A673 (cell line): ENCODE results near the gene SARS1.

ENCODE experiments used
- EZH2 ChIP-seq: fragments of 200-600 bp; sonication (generic); IDR thresholded peaks from 2 replicates; pipeline ENCODE4 v1.6.1; 2017; ENCODE audit warnings: borderline replicate concordance, low read depth, mild to moderate bottlenecking, mixed read lengths, antibody characterized with exemption, low read length; ENCODE audit not compliant: poor library complexity, severe bottlenecking
- TF ChIP-seq, protein P1 (sequence below): fragments of 300-800, 200-600 bp; sonication (generic); conservative IDR thresholded peaks from 2 replicates; pipeline ENCODE4 v1.5.1; 2017; ENCODE audit warnings: low read depth, mild to moderate bottlenecking, antibody characterized with exemption, low read length, moderate library complexity, mixed read lengths

- TF ChIP-seq, protein P1, sequence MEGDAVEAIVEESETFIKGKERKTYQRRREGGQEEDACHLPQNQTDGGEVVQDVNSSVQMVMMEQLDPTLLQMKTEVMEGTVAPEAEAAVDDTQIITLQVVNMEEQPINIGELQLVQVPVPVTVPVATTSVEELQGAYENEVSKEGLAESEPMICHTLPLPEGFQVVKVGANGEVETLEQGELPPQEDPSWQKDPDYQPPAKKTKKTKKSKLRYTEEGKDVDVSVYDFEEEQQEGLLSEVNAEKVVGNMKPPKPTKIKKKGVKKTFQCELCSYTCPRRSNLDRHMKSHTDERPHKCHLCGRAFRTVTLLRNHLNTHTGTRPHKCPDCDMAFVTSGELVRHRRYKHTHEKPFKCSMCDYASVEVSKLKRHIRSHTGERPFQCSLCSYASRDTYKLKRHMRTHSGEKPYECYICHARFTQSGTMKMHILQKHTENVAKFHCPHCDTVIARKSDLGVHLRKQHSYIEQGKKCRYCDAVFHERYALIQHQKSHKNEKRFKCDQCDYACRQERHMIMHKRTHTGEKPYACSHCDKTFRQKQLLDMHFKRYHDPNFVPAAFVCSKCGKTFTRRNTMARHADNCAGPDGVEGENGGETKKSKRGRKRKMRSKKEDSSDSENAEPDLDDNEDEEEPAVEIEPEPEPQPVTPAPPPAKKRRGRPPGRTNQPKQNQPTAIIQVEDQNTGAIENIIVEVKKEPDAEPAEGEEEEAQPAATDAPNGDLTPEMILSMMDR: no peak
- TF ChIP-seq EZH2: no peak
Measured at GRCh38 chr1:109248797-109249629, 35.3 kb downstream of the SARS1 start, which contains the start of gene CELSR2.
